Tibial artery (tissue), 4 donors: Measurements from ENCODE around the gene B3GNT5.

Source experiments
- DNase-seq, 2 donors: peaks; one replicate each; pipeline ENCODE4 v3.0.0-alpha.2; 2019
- H3K27ac ChIP-seq, 2 donors: fragments of 200-600 bp; sonication (generic) in 1 of 2; 1 replicate in 1 of 2; 2 replicates in 1 of 2; pipeline ENCODE4 v1.5.1; 2018 to 2019; ENCODE audit warnings: mild to moderate bottlenecking in 1 of 2
- H3K27me3 ChIP-seq, 2 donors: fragments of 200-600 bp; sonication (generic) in 1 of 2; one replicate each; pipeline versions ENCODE4 v1.5.1 to v1.6.0; 2016 to 2019
- H3K36me3 ChIP-seq, 3 donors: fragments of 200-600 bp; sonication (generic) in 2 of 3; one replicate each; pipeline ENCODE4 v1.5.1; 2016 to 2019; ENCODE audit warnings: mild to moderate bottlenecking in 2 of 3
- H3K4me1 ChIP-seq, 4 donors: fragments of 200-600 bp; sonication (generic) in 2 of 4; 1 replicate in 3 of 4; 2 replicates in 1 of 4; pipeline ENCODE4 v1.5.1; 2016 to 2019
- H3K4me3 ChIP-seq, 2 donors: fragments of 200-600 bp; sonication (generic) in 1 of 2; 1 replicate in 1 of 2; 2 replicates in 1 of 2; pipeline ENCODE4 v1.5.1; 2018 to 2019; ENCODE audit warnings: mild to moderate bottlenecking in 2 of 2
- H3K9me3 ChIP-seq, 3 donors: fragments of 200-600 bp; sonication (generic) in 1 of 3; one replicate each; pipeline ENCODE4 v1.5.1; 2016 to 2019
- CTCF ChIP-seq, 2 experiments: fragments of 200-600 bp in 1 of 2; fragments of 450-650 bp in 1 of 2; IDR thresholded peaks; one replicate each; pipeline ENCODE4 v1.5.1; 2017 to 2019; ENCODE audit warnings: antibody characterized with exemption in 2 of 2, mild to moderate bottlenecking in 1 of 2, moderate library complexity in 1 of 2
- intact Hi-C: fragments of 100-400 bp; cut with DNase I; formaldehyde crosslinking; loops from one replicate; pipeline ENCODE4 v1.15.0; 2023; ENCODE audit warnings: low total_unique reads

B3GNT5 gene

GRCh38 chr3:183272791-183273190 lies 19.7 kb downstream of the B3GNT5 start:
- no peak overlapping the region for H3K27ac ChIP-seq
- H3K27me3 ChIP-seq: no peaks in the 10 kb centered on the region
- no peaks in the 10 kb centered on the region for H3K9me3 ChIP-seq
- intact Hi-C loops: no loop called here
- no peaks in the 10 kb centered on the region for H3K4me1 ChIP-seq
- DNase-seq: no peak
- no peaks in the 10 kb centered on the region for H3K36me3 ChIP-seq
- H3K4me3 ChIP-seq: no peak overlapping the region
- TF ChIP-seq CTCF (IDR thresholded peaks at IDR 0.05): no peak

GRCh38 chr3:183274609-183275008 lies 21.6 kb downstream of the B3GNT5 start:
- intact Hi-C loops: no loop called here
- Histone ChIP-seq H3K9me3 (no peaks in the 10 kb centered on the region), H3K4me1 (no peaks in the 10 kb centered on the region), H3K27me3 (no peaks in the 10 kb centered on the region), H3K36me3 (no peaks in the 10 kb centered on the region), H3K27ac (no peak overlapping the region), H3K4me3 (no peak overlapping the region)
- DNase-seq: no peak
- no peak for TF ChIP-seq CTCF (IDR thresholded peaks at IDR 0.05)

- intact Hi-C loops: no loop called here
- Histone ChIP-seq H3K36me3 (no peaks in the 10 kb centered on the region), H3K27me3 (no peaks in the 10 kb centered on the region), H3K27ac (no peak overlapping the region), H3K4me3 (no peak overlapping the region), H3K9me3 (no peaks in the 10 kb centered on the region), H3K4me1 (no peaks in the 10 kb centered on the region)
- DNase-seq: no peak
- TF ChIP-seq CTCF (IDR thresholded peaks at IDR 0.05): no peak
Measured at GRCh38 chr3:183275418-183275817, 22.4 kb downstream of the B3GNT5 start.

GRCh38 chr3:183275937-183276336 lies 22.9 kb downstream of the B3GNT5 start:
- Histone ChIP-seq H3K36me3 (no peaks in the 10 kb centered on the region), H3K9me3 (no peaks in the 10 kb centered on the region), H3K27me3 (no peaks in the 10 kb centered on the region), H3K4me3 (no peak overlapping the region), H3K27ac (no peak overlapping the region), H3K4me1 (no peaks in the 10 kb centered on the region)
- DNase-seq: no peak
- TF ChIP-seq CTCF (IDR thresholded peaks at IDR 0.05): no peak
- intact Hi-C loops: no loop called here

GRCh38 chr3:183277260-183277659 lies 24.2 kb downstream of the B3GNT5 start:
- no peaks in the 10 kb centered on the region for H3K4me1 ChIP-seq
- intact Hi-C loops: no loop called here
- no peaks in the 10 kb centered on the region for H3K36me3 ChIP-seq
- no peaks in the 10 kb centered on the region for H3K9me3 ChIP-seq
- H3K4me3 ChIP-seq: no peak overlapping the region
- H3K27ac ChIP-seq: no peak overlapping the region
- H3K27me3 ChIP-seq: no peaks in the 10 kb centered on the region
- DNase-seq: no peak
- no peak for TF ChIP-seq CTCF (IDR thresholded peaks at IDR 0.05)

- no peak for TF ChIP-seq CTCF (IDR thresholded peaks at IDR 0.05)
- no peak for DNase-seq
- intact Hi-C loops: no loop called here
Measured at GRCh38 chr3:183278479-183279088, 25.5 kb downstream of the B3GNT5 start.

More at GRCh38 chr3:183278479-183279088, 25.5 kb downstream of the B3GNT5 start:
- Histone ChIP-seq H3K9me3 (no peaks in the 10 kb centered on the region), H3K4me3 (no peak overlapping the region), H3K27me3 (no peaks in the 10 kb centered on the region), H3K36me3 (no peaks in the 10 kb centered on the region), H3K27ac (no peak overlapping the region), H3K4me1 (no peaks in the 10 kb centered on the region)
